OCI-LY3 (cell line): Measurements from ENCODE around the gene GPER1.

ENCODE experiments used
- H2AFZ ChIP-seq: fragments of 200-600, 300-600 bp; shearing (Covaris generic); 2 replicates; pipeline ENCODE4 v1.6.0; 2014; ENCODE audit warnings: antibody characterized with exemption, low read depth, low read length
- H3K27ac ChIP-seq: fragments of 200-600, 300-600 bp; sonication (generic); 2 replicates; pipeline ENCODE4 v1.5.1; 2014; ENCODE audit warnings: mild to moderate bottlenecking, low read length, moderate library complexity, mixed read lengths
- H3K27me3 ChIP-seq: fragments of 200-600, 300-600 bp; sonication (generic); 2 replicates; pipeline ENCODE4 v1.6.1; 2014; ENCODE audit warnings: low read depth, low read length, mixed read lengths
- H3K36me3 ChIP-seq: fragments of 200-600, 300-600 bp; sonication (generic); replicated peaks from 2 replicates; pipeline ENCODE3; 2014; ENCODE audit warnings: low read depth, low read length, mixed read lengths
- H3K4me1 ChIP-seq: fragments of 300-600, 200-600 bp; sonication (generic); 2 replicates; pipeline ENCODE4 v1.6.1; 2014; ENCODE audit warnings: low read length, mixed read lengths
- H3K4me2 ChIP-seq: fragments of 200-600, 300-600 bp; sonication (generic); 2 replicates; pipeline ENCODE4 v1.6.1; 2014; ENCODE audit warnings: low read length, mixed read lengths
- H3K4me3 ChIP-seq: fragments of 300-600, 200-600 bp; sonication (generic); 2 replicates; pipeline ENCODE4 v1.5.1; 2014; ENCODE audit warnings: antibody characterized with exemption, mild to moderate bottlenecking, low read length, moderate library complexity
- H3K79me2 ChIP-seq: fragments of 300-600, 200-600 bp; shearing (Covaris generic); 2 replicates; pipeline ENCODE4 v1.6.1; 2014; ENCODE audit warnings: mild to moderate bottlenecking, low read length, mixed read lengths
- H3K9ac ChIP-seq: fragments of 300-600, 200-600 bp; shearing (Covaris generic); 2 replicates; pipeline ENCODE4 v1.6.0; 2014; ENCODE audit warnings: mild to moderate bottlenecking, low read length, moderate library complexity
- H3K9me3 ChIP-seq: fragments of 200-600, 300-600 bp; shearing (Covaris generic); 2 replicates; pipeline ENCODE4 v1.6.1; 2014; ENCODE audit warnings: low read length, mixed read lengths; ENCODE audit not compliant: insufficient read depth
- H4K20me1 ChIP-seq: fragments of 200-600, 300-600 bp; sonication (generic); 2 replicates; pipeline ENCODE4 v1.6.1; 2016; ENCODE audit warnings: low read length, mixed read lengths; ENCODE audit not compliant: insufficient read depth
- CTCF ChIP-seq: fragments of 200-600, 300-600 bp; sonication (generic); IDR thresholded peaks from 2 replicates; pipeline ENCODE4 v1.5.1; 2014; ENCODE audit warnings: antibody characterized with exemption, low read length, low read depth
- EZH2phosphoT487 ChIP-seq: fragments of 200-600 bp; shearing (Covaris generic); IDR thresholded peaks from 2 replicates; pipeline ENCODE4 v1.6.1; 2018; ENCODE audit warnings: antibody characterized with exemption, mixed run types, low read depth

Gene GPER1

GRCh38 chr7:1065585-1066241, 22.2 kb upstream of the GPER1 start:
- no peak overlapping the region for H3K4me3 ChIP-seq
- no peak overlapping the region for H2AFZ ChIP-seq
- H3K4me1 ChIP-seq, result peaks cover 23% of the 10 kb centered on the region
- H3K27ac ChIP-seq, result no peak overlapping the region
- H3K4me2 ChIP-seq, result peak overlapping the region; percentile 13; the same call in 1 of the 2 replicates
- H3K9ac ChIP-seq, result no peak overlapping the region
- H3K9me3 ChIP-seq, result no peaks in the 10 kb centered on the region
- no peaks in the 10 kb centered on the region for H3K36me3 ChIP-seq
- no peaks in the 10 kb centered on the region for H4K20me1 ChIP-seq
- no peaks in the 10 kb centered on the region for H3K27me3 ChIP-seq
- no peak for TF ChIP-seq EZH2phosphoT487
- TF ChIP-seq CTCF, result peak; percentile 55
- H3K79me2 ChIP-seq, result no peaks in the 10 kb centered on the region

- Histone ChIP-seq H3K9ac (no peak overlapping the region), H3K36me3 (no peaks in the 10 kb centered on the region), H3K27me3 (no peaks in the 10 kb centered on the region), H3K4me2 (no peak overlapping the region), H3K4me1 (peaks cover 18% of the 10 kb centered on the region), H3K27ac (no peak overlapping the region), H3K9me3 (no peaks in the 10 kb centered on the region), H3K79me2 (no peaks in the 10 kb centered on the region), H4K20me1 (no peaks in the 10 kb centered on the region), H2AFZ (no peak overlapping the region), H3K4me3 (no peak overlapping the region)
- TF ChIP-seq CTCF (no peak), EZH2phosphoT487 (no peak)
These were observed 21.7 kb upstream of the GPER1 start for GRCh38 chr7:1066242-1066588.

GRCh38 chr7:1068013-1068412, 19.9 kb upstream of the GPER1 start:
- no peaks in the 10 kb centered on the region for H3K36me3 ChIP-seq
- no peaks in the 10 kb centered on the region for H3K27me3 ChIP-seq
- H3K4me3 ChIP-seq, result no peak overlapping the region
- no peak overlapping the region for H3K9ac ChIP-seq
- H3K27ac ChIP-seq, result no peak overlapping the region
- no peaks in the 10 kb centered on the region for H3K79me2 ChIP-seq
- no peak overlapping the region for H2AFZ ChIP-seq
- no peaks in the 10 kb centered on the region for H3K9me3 ChIP-seq
- no peak overlapping the region for H3K4me2 ChIP-seq
- no peaks in the 10 kb centered on the region; the same call in 1 of the 2 replicates for H3K4me1 ChIP-seq
- TF ChIP-seq EZH2phosphoT487 (no peak), CTCF (no peak)
- no peaks in the 10 kb centered on the region for H4K20me1 ChIP-seq

- Histone ChIP-seq H2AFZ (no peak overlapping the region), H3K9ac (no peak overlapping the region), H3K4me1 (no peaks in the 10 kb centered on the region), H3K36me3 (no peaks in the 10 kb centered on the region), H3K9me3 (no peaks in the 10 kb centered on the region), H3K27ac (no peak overlapping the region), H3K4me2 (no peak overlapping the region), H3K4me3 (no peak overlapping the region), H3K79me2 (no peaks in the 10 kb centered on the region), H4K20me1 (no peaks in the 10 kb centered on the region), H3K27me3 (no peaks in the 10 kb centered on the region)
- TF ChIP-seq EZH2phosphoT487 (no peak), CTCF (no peak)
These were observed 19.3 kb upstream of the GPER1 start for GRCh38 chr7:1068619-1069018.
